DMS 273 (cell line): ENCODE data around the gene RETN.

Experiments used
- DNase-seq: peaks from one replicate; lab custom pipeline; 2025; ENCODE audit not compliant: unreplicated experiment; lab: John Stamatoyannopoulos, UW

The RETN gene

GRCh38 chr19:7705387-7706187 is 36.7 kb downstream of the RETN start:
- DNase-seq: no peak

GRCh38 chr19:7706188-7706954 is 37.5 kb downstream of the RETN start:
- DNase-seq: no peak

- no peak for DNase-seq
Measured at GRCh38 chr19:7706955-7707456, 38.2 kb downstream of the RETN start.

GRCh38 chr19:7709932-7710460 is 41.1 kb downstream of the RETN start:
- no peak for DNase-seq

- DNase-seq: no peak
Measured at GRCh38 chr19:7710616-7711015, 41.8 kb downstream of the RETN start.

- no peak for DNase-seq
Measured at GRCh38 chr19:7715671-7716070, 46.8 kb downstream of the RETN start.

GRCh38 chr19:7716762-7717161 is 47.9 kb downstream of the RETN start:
- no peak for DNase-seq

GRCh38 chr19:7718668-7719067 is 49.8 kb downstream of the RETN start:
- DNase-seq: no peak
